Activated CD4-positive, alpha-beta T cell treated with anti-CD3 and anti-CD28 coated beads, Interleukin-2, amount 10 ng/mL, durations not matched to agents 7 days and 5 days (primary cell): ENCODE results near the gene NOTCH1. TPM values are rescaled to one million over a fixed set of nuclear protein-coding genes. Genes with fewer than 3 reads are reported as not detected.

ENCODE experiments used
- CTCF ChIA-PET: fragments of 350-600 bp; sonication (Branson Sonifier 250); formaldehyde crosslinking; loops from one replicate; lab custom pipeline; 2021; ENCODE audit warnings: antibody characterized with exemption; lab: Charles Lee
- POLR2A ChIA-PET: fragments of 350-600 bp; sonication (Branson Sonifier 250); formaldehyde crosslinking; loops from one replicate; lab custom pipeline; 2021; ENCODE audit warnings: antibody characterized with exemption; lab: Charles Lee
- DNase-seq: peaks from one replicate; pipeline ENCODE4 v3.0.0-alpha.2; 2020
- H3K27ac Mint-ChIP-seq: one replicate; pipeline ENCODE4 v1.8.0; 2021; ENCODE audit warnings: mild to moderate bottlenecking, moderate library complexity, mixed read lengths
- H3K27me3 Mint-ChIP-seq: one replicate; pipeline ENCODE4 v1.8.0; 2021; ENCODE audit warnings: mixed read lengths
- H3K36me3 Mint-ChIP-seq: one replicate; pipeline ENCODE4 v1.8.0; 2021; ENCODE audit warnings: low read depth, mixed read lengths
- H3K4me1 Mint-ChIP-seq: one replicate; pipeline ENCODE4 v1.8.0; 2021; ENCODE audit warnings: mixed read lengths
- H3K4me3 Mint-ChIP-seq: one replicate; pipeline ENCODE4 v1.8.0; 2021; ENCODE audit warnings: mild to moderate bottlenecking, moderate library complexity, mixed read lengths
- H3K9me3 Mint-ChIP-seq: one replicate; pipeline ENCODE4 v1.8.0; 2021; ENCODE audit warnings: mixed read lengths
- total RNA-seq, 2 experiments: library from RNA; stranded (reverse); gene quantifications; one replicate each; pipeline ENCODE4 v1.2.3, GENCODE V29; 2021

NOTCH1 gene
- total RNA-seq, 2 experiments from 2014 or later: 73.6 to 74.4 TPM

- Mint-ChIP-seq H3K36me3 (peaks cover 21% of the 10 kb centered on the region), H3K27me3 (no peaks in the 10 kb centered on the region), H3K4me3 (no peak overlapping the region), H3K4me1 (no peaks in the 10 kb centered on the region), H3K9me3 (no peaks in the 10 kb centered on the region), H3K27ac (no peak overlapping the region)
- CTCF ChIA-PET: interaction anchor here (2.1 kb wide), 1 partner anchor 13 kb away, joined by 4 read pairs; no protein-coding TSS in a partner anchor
- no peak for DNase-seq
- POLR2A ChIA-PET: interaction anchor here (0.5 kb wide), 1 partner anchor 656 kb away, joined by 3 read pairs; no protein-coding TSS in a partner anchor
Observed at GRCh38 chr9:136497916-136498695, 47.7 kb downstream of the NOTCH1 start.

GRCh38 chr9:136496801-136497620, 48.8 kb downstream of the NOTCH1 start:
- no peak overlapping the region for H3K4me3 Mint-ChIP-seq
- no peak for DNase-seq
- no peak overlapping the region for H3K27ac Mint-ChIP-seq
- no peaks in the 10 kb centered on the region for H3K9me3 Mint-ChIP-seq
- no peaks in the 10 kb centered on the region for H3K4me1 Mint-ChIP-seq
- H3K36me3 Mint-ChIP-seq: peaks cover 17% of the 10 kb centered on the region
- ChIA-PET CTCF (no interaction called here), POLR2A (no interaction called here)
- H3K27me3 Mint-ChIP-seq: no peaks in the 10 kb centered on the region

- ChIA-PET CTCF (no interaction called here), POLR2A (no interaction called here)
- Mint-ChIP-seq H3K36me3 (peaks cover 14% of the 10 kb centered on the region), H3K27me3 (no peaks in the 10 kb centered on the region), H3K4me3 (no peak overlapping the region), H3K27ac (no peak overlapping the region), H3K4me1 (no peaks in the 10 kb centered on the region), H3K9me3 (no peaks in the 10 kb centered on the region)
- no peak for DNase-seq
Observed at GRCh38 chr9:136496181-136496580, 49.7 kb downstream of the NOTCH1 start.

GRCh38 chr9:136495238-136495800, 50.5 kb downstream of the NOTCH1 start:
- no peaks in the 10 kb centered on the region for H3K9me3 Mint-ChIP-seq

GRCh38 chr9:136494531-136495215, 51.2 kb downstream of the NOTCH1 start:
- H3K4me1 Mint-ChIP-seq: no peaks in the 10 kb centered on the region
- H3K4me3 Mint-ChIP-seq: no peak overlapping the region
- DNase-seq: no peak
- peaks cover 10% of the 10 kb centered on the region for H3K36me3 Mint-ChIP-seq
- CTCF ChIA-PET: interaction anchor here (1.5 kb wide), 1 partner anchor 10 kb away, joined by 4 read pairs; no protein-coding TSS in a partner anchor
- POLR2A ChIA-PET: no interaction called here
- H3K27me3 Mint-ChIP-seq: no peaks in the 10 kb centered on the region
- no peak overlapping the region for H3K27ac Mint-ChIP-seq
- H3K9me3 Mint-ChIP-seq: no peaks in the 10 kb centered on the region

More at GRCh38 chr9:136495238-136495800, 50.5 kb downstream of the NOTCH1 start:
- CTCF ChIA-PET: no interaction called here
- Mint-ChIP-seq H3K4me3 (no peak overlapping the region), H3K27ac (no peak overlapping the region), H3K27me3 (no peaks in the 10 kb centered on the region), H3K36me3 (peaks cover 12% of the 10 kb centered on the region), H3K4me1 (no peaks in the 10 kb centered on the region)
- POLR2A ChIA-PET: no interaction called here
- no peak for DNase-seq

- ChIA-PET POLR2A (no interaction called here), CTCF (interaction anchor here (1.5 kb wide), 1 partner anchor 9 kb away, joined by 4 read pairs; no protein-coding TSS in a partner anchor)
- no peaks in the 10 kb centered on the region for H3K4me1 Mint-ChIP-seq
- no peak overlapping the region for H3K27ac Mint-ChIP-seq
- H3K27me3 Mint-ChIP-seq: no peaks in the 10 kb centered on the region
- no peak for DNase-seq
- H3K9me3 Mint-ChIP-seq: no peaks in the 10 kb centered on the region
- H3K4me3 Mint-ChIP-seq: no peak overlapping the region
- H3K36me3 Mint-ChIP-seq: peaks cover 7% of the 10 kb centered on the region
Observed at GRCh38 chr9:136494012-136494411, 51.8 kb downstream of the NOTCH1 start.

GRCh38 chr9:136493567-136493971, 52.3 kb downstream of the NOTCH1 start:
- no peaks in the 10 kb centered on the region for H3K9me3 Mint-ChIP-seq
- H3K36me3 Mint-ChIP-seq: peaks cover 4% of the 10 kb centered on the region
- ChIA-PET POLR2A (no interaction called here), CTCF (interaction anchor here (1.5 kb wide), 1 partner anchor 9 kb away, joined by 4 read pairs; no protein-coding TSS in a partner anchor)
- H3K4me1 Mint-ChIP-seq: no peaks in the 10 kb centered on the region
- no peak overlapping the region for H3K4me3 Mint-ChIP-seq
- H3K27ac Mint-ChIP-seq: no peak overlapping the region
- DNase-seq: no peak
- H3K27me3 Mint-ChIP-seq: no peaks in the 10 kb centered on the region

GRCh38 chr9:136492978-136493522, 52.8 kb downstream of the NOTCH1 start:
- ChIA-PET CTCF (no interaction called here), POLR2A (no interaction called here)
- Mint-ChIP-seq H3K4me1 (no peaks in the 10 kb centered on the region), H3K36me3 (peaks cover 4% of the 10 kb centered on the region), H3K27me3 (no peaks in the 10 kb centered on the region), H3K9me3 (no peaks in the 10 kb centered on the region), H3K27ac (no peak overlapping the region), H3K4me3 (no peak overlapping the region)
- no peak for DNase-seq

GRCh38 chr9:136489731-136490130, 56.1 kb downstream of the NOTCH1 start:
- CTCF ChIA-PET: interaction anchor here (1.1 to 1.3 kb wide), 5 partner anchors 10 to 145 kb away, joined by 3 to 5 read pairs (median 4); no protein-coding TSS in a partner anchor
- H3K4me3 Mint-ChIP-seq: no peak overlapping the region

GRCh38 chr9:136488247-136489214, 57.3 kb downstream of the NOTCH1 start:
- Mint-ChIP-seq H3K4me1 (peaks cover 7% of the 10 kb centered on the region), H3K27me3 (no peaks in the 10 kb centered on the region), H3K27ac (no peak overlapping the region), H3K4me3 (no peak overlapping the region), H3K36me3 (no peaks in the 10 kb centered on the region), H3K9me3 (no peaks in the 10 kb centered on the region)
- ChIA-PET POLR2A (no interaction called here), CTCF (interaction anchor here (0.9 to 2.0 kb wide), 12 partner anchors 11 to 225 kb away, joined by 3 to 8 read pairs (median 4); no protein-coding TSS in a partner anchor)
- peak; percentile 77 for DNase-seq

More at GRCh38 chr9:136489731-136490130, 56.1 kb downstream of the NOTCH1 start:
- no peak for DNase-seq
- POLR2A ChIA-PET: no interaction called here
- Mint-ChIP-seq H3K27me3 (no peaks in the 10 kb centered on the region), H3K9me3 (no peaks in the 10 kb centered on the region), H3K36me3 (no peaks in the 10 kb centered on the region), H3K27ac (no peak overlapping the region), H3K4me1 (peaks cover 5% of the 10 kb centered on the region)

- CTCF ChIA-PET: interaction anchor here (0.9 to 2.0 kb wide), 9 partner anchors 47 to 226 kb away, joined by 3 to 8 read pairs (median 4); no protein-coding TSS in a partner anchor
- Mint-ChIP-seq H3K27ac (no peak overlapping the region), H3K4me1 (peaks cover 7% of the 10 kb centered on the region), H3K9me3 (no peaks in the 10 kb centered on the region), H3K4me3 (no peak overlapping the region), H3K27me3 (no peaks in the 10 kb centered on the region), H3K36me3 (peaks cover 2% of the 10 kb centered on the region)
- no peak for DNase-seq
- POLR2A ChIA-PET: no interaction called here
Observed at GRCh38 chr9:136487672-136488071, 58.2 kb downstream of the NOTCH1 start.
